Inflammatory macrophage treated with lipopolysaccharide for 1 hour (primary cell): ENCODE measurements around the gene GRAP2.
"Not testable (repeated sequence)": the region's sequence is repeated elsewhere in the genome, so short reads cannot be mapped to it uniquely, and the experiment has no call there.

Experiments
- DNase-seq, 2 donors: peaks; one replicate each; pipeline ENCODE4 v3.0.0-alpha.2; 2020 to 2022

Gene GRAP2

GRCh38 chr22:39898997-39899396 lies 1.9 kb upstream of the GRAP2 start:
- DNase-seq: peak; percentile 62 to 79

DNA sequence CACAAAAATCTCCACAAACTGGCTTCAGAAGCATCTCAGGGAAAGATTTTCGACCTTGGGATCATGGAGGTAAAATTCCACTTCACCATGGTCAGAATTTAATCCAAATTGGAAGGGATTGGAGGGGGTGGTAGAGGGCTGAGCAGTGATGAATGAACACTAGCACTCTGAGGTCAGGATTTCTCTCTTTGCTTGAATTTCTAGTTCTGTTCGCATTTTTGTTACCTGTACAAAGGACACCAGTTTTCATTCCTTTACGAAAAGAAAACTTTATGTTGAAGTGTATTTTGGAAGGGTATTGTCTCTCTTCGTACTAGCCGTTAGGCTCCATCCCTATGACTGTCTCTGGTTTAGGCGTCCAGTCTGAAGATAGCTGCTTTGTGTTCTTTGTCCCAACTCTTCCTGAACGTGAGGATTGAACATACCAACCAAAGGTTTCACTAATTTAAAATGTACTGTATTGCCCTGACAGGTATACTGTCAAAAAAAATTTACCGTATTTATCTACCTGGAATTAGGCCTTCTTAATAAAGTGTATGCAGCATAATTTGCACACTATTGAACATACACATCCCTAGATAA lies 772 bp downstream of the GRAP2 start:
- DNase-seq: no peak

DNA sequence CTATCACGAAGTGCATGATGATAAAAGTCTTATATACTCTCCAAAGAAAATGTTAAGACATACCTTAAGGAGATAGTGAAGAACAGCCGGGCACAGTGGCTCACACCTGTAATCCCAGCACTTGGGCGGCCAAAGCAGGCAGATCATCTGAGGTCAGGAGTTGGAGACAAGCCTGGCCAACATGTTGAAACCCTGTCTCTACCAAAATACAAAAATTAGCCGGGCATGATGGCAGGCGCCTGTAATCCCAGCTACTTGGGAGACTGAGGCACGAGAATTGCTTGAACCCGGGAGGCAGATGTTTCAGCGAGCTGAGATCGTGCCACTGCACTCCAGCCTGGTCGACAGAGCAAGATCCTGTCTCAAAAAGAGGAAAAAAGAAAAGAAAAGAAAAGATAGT lies 3.1 kb downstream of the GRAP2 start:
- DNase-seq: not testable (repeated sequence)

- no peak for DNase-seq
Observed at GRCh38 chr22:39904862-39905261, 4.0 kb downstream of the GRAP2 start.

GRCh38 chr22:39905687-39906086 lies 4.8 kb downstream of the GRAP2 start:
- DNase-seq: no peak

DNA sequence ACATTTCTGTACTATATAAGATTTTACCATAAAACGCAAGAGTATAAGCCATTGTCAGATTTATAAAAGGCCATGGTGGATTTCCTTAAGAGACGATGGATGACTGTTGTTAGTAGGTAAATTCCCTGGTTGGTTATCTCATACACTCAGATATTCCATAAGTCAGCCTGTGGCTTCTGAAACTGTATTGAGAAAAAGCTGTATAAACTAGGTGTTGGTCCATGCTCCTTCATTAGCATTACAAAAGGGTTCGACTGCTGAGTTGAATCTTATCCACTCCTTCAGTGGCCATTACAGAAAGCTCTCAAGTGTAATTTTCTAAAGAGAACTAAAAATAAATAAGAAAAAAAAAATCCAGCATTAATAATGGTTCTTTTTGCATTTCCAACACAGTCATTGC lies 5.3 kb downstream of the GRAP2 start:
- no peak for DNase-seq

DNA sequence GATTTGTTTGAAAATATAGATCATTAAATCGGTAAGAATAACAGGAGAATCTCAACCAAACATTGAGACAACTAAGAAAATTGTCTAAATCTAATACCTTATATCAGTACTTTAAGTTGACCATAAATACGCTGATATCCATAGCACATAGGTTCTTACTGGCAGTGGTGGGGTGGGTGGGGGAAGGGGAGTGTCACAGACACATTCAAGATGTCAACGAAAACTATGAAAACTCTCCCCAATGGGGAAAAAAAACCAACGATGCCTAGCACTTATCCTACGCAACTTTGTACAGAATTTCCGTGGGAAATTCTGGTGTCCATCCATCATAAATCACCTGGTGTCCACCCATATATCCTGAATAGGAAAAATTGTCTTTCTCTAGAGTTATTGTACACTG lies 6.2 kb downstream of the GRAP2 start:
- DNase-seq: no peak

DNA sequence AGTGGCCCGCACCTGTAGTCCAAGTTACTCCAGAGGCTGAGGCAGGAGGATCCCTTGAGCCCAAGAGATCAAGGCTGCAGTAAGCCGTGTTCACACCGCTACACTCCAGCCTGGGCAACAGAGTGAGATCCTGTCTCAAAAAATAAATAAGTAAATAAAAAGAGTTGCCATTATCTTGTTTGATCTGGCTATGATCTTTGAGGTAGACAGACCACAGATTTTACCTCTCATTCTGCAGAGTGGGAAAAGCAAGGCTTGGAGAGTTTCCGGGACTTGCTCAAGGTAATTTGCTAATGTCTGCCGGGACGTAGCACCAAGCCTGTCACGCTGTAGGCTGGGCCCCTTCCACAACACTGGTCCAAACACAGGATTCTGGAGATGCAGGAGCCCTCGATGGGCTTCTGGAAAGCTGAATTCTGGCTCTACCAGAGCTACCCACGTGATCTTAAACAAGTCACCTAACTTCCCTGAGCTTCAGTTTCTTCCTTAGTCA lies 6.8 kb downstream of the GRAP2 start:
- DNase-seq: no peak

DNA sequence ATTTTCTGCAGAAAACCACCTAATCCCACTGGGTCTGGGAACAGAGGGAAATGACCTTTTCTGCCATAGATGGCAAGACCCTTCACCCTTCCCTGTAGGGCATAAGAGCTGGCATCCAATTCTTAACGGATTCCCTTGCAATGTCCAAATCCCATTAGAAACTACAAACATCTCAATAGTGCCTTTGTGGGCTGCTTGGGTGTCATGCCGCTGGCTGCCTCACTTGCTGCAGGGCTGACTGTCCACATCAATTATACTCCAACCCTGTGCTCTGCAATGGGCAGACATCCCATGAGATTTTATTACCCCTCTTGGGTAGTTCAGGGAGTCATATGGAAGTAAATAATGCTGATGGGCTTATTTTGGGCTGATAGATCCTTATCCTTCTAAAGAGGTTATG lies 7.3 kb downstream of the GRAP2 start:
- no peak for DNase-seq

- DNase-seq: no peak
Observed at GRCh38 chr22:39908737-39909136, 7.9 kb downstream of the GRAP2 start.

DNA sequence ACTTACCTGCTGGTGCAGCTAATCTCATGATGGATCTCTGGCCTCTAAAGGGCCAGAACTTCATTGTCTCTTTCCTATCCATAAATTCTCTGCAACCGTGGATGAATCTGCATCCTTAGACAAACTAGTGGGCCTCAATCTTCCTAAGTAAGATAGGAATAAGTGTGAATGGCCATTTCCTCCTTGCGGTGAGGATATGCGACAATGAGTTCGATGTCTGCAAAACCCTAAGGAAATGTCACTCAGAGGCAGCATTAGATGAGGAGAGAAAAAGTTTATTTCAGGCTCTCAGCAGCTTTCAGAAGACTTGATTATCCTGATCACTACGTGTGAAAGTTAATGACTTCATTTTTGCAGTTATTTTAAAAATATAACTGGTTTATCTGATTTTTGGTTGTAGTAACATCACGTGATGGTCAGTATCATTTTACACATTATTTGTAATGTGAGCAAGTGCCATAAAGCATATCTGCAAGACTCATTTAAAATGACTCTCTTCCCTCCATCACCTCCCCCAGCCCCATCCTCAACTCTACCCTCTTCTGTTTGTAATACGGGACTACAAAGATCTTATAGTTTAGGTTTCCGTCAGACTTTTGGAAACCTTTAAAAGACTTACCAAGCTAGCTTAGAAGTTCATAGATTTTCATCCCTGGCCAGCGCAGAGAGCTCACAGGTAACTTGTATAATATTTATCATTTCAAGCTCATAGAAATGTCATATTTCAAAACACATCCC lies 10.2 kb downstream of the GRAP2 start:
- DNase-seq: no peak

- no peak for DNase-seq
Observed at GRCh38 chr22:39913321-39913720, 12.4 kb downstream of the GRAP2 start.

GRCh38 chr22:39913886-39914285 lies 13.0 kb downstream of the GRAP2 start:
- DNase-seq: no peak

DNA sequence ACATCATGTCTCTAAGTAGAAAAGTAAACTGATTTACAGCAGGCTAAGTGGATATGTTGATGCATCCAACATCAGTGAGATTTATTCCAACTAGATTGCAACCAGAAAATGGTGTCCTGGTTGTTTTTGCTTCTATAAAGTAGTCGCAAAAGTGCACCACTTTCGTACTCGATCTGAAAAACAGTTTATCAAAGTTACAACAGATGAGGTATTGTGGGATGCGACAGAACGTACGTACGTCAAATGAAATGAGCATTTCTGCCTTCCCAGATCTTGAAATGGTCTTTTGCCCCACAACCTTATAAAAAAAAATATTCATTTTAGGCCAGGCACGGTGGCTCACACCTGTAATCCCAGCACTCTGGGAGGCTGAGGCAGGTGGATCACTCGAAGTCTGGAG lies 13.7 kb downstream of the GRAP2 start:
- no peak for DNase-seq

DNA sequence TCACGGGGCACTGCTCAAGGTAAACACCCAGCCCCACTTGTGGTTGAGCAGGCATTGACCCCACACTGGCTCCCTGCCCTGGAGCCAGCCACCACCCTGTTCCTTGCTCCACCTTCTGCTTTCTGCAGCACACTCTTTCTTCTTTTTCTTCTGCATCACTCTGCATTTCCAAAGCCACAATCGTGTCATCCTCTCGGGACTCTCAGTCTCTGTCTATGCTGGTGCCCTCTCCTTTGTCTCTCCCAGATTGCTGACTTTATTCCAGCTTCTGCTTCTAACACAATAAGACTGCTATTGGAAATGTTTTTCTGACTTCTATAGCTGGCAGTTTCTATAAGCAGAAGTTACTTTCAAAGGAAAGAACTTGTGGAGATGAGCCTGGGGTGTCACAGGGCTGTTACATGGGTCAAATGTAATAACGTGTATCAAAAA lies 14.4 kb downstream of the GRAP2 start:
- DNase-seq: no peak

GRCh38 chr22:39916496-39916895 lies 15.6 kb downstream of the GRAP2 start:
- DNase-seq: no peak

GRCh38 chr22:39917197-39917643 lies 16.3 kb downstream of the GRAP2 start:
- DNase-seq: no peak

DNA sequence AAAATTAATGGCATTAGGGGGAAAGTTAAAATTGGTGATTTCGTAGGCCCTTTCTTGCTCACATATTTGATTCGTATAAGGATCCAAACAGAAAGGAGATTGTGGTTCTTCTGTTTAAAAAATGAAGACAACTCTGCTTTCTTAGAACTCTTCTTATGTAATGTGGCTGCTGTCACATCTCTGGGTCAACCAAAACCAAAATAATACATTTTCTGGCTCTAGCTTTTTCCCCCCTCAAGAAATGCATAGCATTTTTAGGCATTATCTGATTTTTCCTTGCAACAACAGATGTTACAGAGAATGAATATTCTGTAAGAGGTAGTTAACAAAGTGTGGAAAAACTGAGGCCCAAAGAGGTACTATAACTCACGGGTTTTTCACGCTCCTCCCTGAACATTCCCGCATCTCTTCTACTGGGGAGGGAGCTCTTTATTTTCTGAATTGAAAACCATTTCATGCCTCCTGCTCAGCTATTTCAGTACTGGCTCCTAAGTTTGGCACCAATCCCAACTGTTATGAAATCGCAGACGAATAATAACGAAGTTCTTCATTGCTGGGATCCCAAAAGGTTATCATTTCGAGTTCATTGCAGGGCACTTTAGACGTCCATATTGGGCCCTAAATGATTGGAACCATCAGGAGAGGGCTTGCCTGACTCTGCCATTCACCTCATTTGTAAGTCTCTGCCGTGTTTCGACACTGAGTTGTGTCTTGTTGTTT lies 17.1 kb downstream of the GRAP2 start:
- no peak for DNase-seq

- no peak for DNase-seq
Observed at GRCh38 chr22:39920134-39920743, 19.4 kb downstream of the GRAP2 start.

DNA sequence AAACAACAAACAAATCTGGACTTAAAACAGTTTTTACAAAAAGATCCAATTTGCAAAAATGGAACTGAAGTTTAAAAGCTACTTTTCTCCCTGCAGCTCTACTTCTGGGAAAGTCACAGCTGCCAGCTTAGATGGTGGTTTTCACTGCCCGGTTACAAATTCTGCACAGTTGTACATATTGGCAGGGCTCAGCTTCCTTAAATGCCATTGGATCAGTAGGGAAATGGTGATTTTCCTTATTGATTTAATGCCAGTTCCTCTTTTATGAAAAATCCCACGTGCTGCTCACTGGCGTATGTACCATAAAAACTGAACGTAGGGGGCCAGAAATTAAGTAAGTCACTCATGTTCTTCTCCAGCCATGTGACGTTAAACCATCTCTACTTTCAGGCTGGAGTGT lies 22.8 kb downstream of the GRAP2 start:
- DNase-seq: no peak

- no peak for DNase-seq
Observed at GRCh38 chr22:39924286-39924685, 23.4 kb downstream of the GRAP2 start.

- DNase-seq: no peak
Observed at GRCh38 chr22:39925273-39925672, 24.4 kb downstream of the GRAP2 start.

- DNase-seq: peak in 1 of 2 donors; percentile 12
Observed at GRCh38 chr22:39925909-39926679, 25.2 kb downstream of the GRAP2 start.
